BLaER1 treated with 17β-estradiol and CSF1 and Interleukin-3, amounts not matched to agents 10 nM and 100 nM (cell line): ENCODE data around the gene FZR1.
"Not testable (repeated sequence)": the region's sequence is repeated elsewhere in the genome, so short reads cannot be mapped to it uniquely, and the experiment has no call there.

ENCODE experiments used
- H3K27ac ChIP-seq, 11 experiments: shearing (Covaris generic); formaldehyde crosslinking; 2 replicates each; pipeline ENCODE4 v1.8.1; 2022
- H3K27me3 ChIP-seq, 11 experiments: shearing (Covaris generic); formaldehyde crosslinking; 2 replicates each; pipeline ENCODE4 v1.8.1; 2022
- H3K36me3 ChIP-seq, 11 experiments: shearing (Covaris generic); formaldehyde crosslinking; 2 replicates each; pipeline ENCODE4 v1.8.1; 2022
- H3K4me1 ChIP-seq, 10 experiments: shearing (Covaris generic); formaldehyde crosslinking; 2 replicates each; pipeline ENCODE4 v1.8.1; 2022
- H3K4me2 ChIP-seq, 11 experiments: shearing (Covaris generic); formaldehyde crosslinking; 2 replicates each; pipeline ENCODE4 v1.8.1; 2022
- H3K4me3 ChIP-seq, 10 experiments: shearing (Covaris generic); formaldehyde crosslinking; 2 replicates each; pipeline ENCODE4 v1.8.1; 2022
- H3K9ac ChIP-seq, 11 experiments: shearing (Covaris generic); formaldehyde crosslinking; 2 replicates each; pipeline ENCODE4 v1.8.1; 2022
- H3K9me3 ChIP-seq, 11 experiments: shearing (Covaris generic); formaldehyde crosslinking; replicated peaks in 1 of 11; 2 replicates each; pipeline ENCODE4 v1.8.1; 2022
- H4K20me1 ChIP-seq, 11 experiments: shearing (Covaris generic); formaldehyde crosslinking; 2 replicates each; pipeline ENCODE4 v1.8.1; 2022
- Cebpa-rat ChIP-seq, 11 experiments: shearing (Covaris generic); IDR thresholded peaks; 2 replicates each; pipeline ENCODE4 v1.8.1; 2022

Gene FZR1

GRCh38 chr19:3504735-3505134 lies 1.4 kb upstream of the FZR1 start:
- Histone ChIP-seq H3K9ac (peak overlapping the region in 1 of 11 experiments; percentile 98; a peak in 1 of 22 replicates), H3K4me1 (peaks cover 37 to 49% (median 41%) of the 10 kb centered on the region in 10 experiments), H3K27me3 (no peaks in the 10 kb centered on the region), H3K36me3 (peaks cover 5 to 17% (median 13%) of the 10 kb centered on the region in 11 experiments; a peak in 19 of 22 replicates), H3K9me3 (no peaks in the 10 kb centered on the region), H4K20me1 (peaks cover 22 to 27% (median 24%) of the 10 kb centered on the region in 11 experiments), H3K4me2 (peak overlapping the region; percentile 83 to 99 (median 91); a peak in 20 of 22 replicates), H3K27ac (peak overlapping the region in 9 of 11 experiments; percentile 86 to 97 (median 94); a peak in 11 of 22 replicates), H3K4me3 (no peak overlapping the region)
- no peak for TF ChIP-seq Cebpa-rat (IDR thresholded peaks at IDR 0.05)

GRCh38 chr19:3506384-3507340 lies 551 bp downstream of the FZR1 start:
- Histone ChIP-seq H3K4me2 (peak overlapping the region; percentile 94 to 99 (median 96)), H3K27me3 (no peaks in the 10 kb centered on the region), H4K20me1 (peaks cover 42 to 45% (median 43%) of the 10 kb centered on the region in 11 experiments), H3K9me3 (no peaks in the 10 kb centered on the region), H3K4me1 (peaks cover 32 to 52% (median 43%) of the 10 kb centered on the region in 10 experiments), H3K27ac (peak overlapping the region; percentile 90 to 97 (median 94)), H3K9ac (peak overlapping the region; percentile 94 to 100 (median 98)), H3K4me3 (peak overlapping the region; percentile 92 to 100 (median 96)), H3K36me3 (peaks cover 19 to 36% (median 32%) of the 10 kb centered on the region in 11 experiments)
- no peak for TF ChIP-seq Cebpa-rat (IDR thresholded peaks at IDR 0.05)

- Histone ChIP-seq H3K4me3 (peak overlapping the region; percentile 92 to 100 (median 96)), H3K36me3 (peaks cover 19 to 45% (median 36%) of the 10 kb centered on the region in 11 experiments), H3K9ac (peak overlapping the region; percentile 94 to 100 (median 98)), H3K9me3 (no peaks in the 10 kb centered on the region), H3K27me3 (no peaks in the 10 kb centered on the region), H4K20me1 (peaks cover 50 to 53% (median 52%) of the 10 kb centered on the region in 11 experiments), H3K27ac (peak overlapping the region in 8 of 11 experiments; percentile 35 to 97 (median 94); a peak in 11 of 22 replicates), H3K4me1 (peaks cover 32 to 61% (median 51%) of the 10 kb centered on the region in 10 experiments), H3K4me2 (peak overlapping the region; percentile 94 to 99 (median 96))
- TF ChIP-seq Cebpa-rat (IDR thresholded peaks at IDR 0.05): no peak
Observed at GRCh38 chr19:3507371-3508120, 1.4 kb downstream of the FZR1 start.

- Histone ChIP-seq H3K36me3 (peaks cover 19 to 52% (median 40%) of the 10 kb centered on the region in 11 experiments), H3K4me1 (peaks cover 38 to 66% (median 58%) of the 10 kb centered on the region in 10 experiments), H3K4me2 (peak overlapping the region; percentile 40 to 99 (median 73)), H3K9ac (peak overlapping the region; percentile 25 to 62 (median 46); a peak in 16 of 22 replicates), H4K20me1 (peaks cover 57 to 60% (median 59%) of the 10 kb centered on the region in 11 experiments), H3K4me3 (0 out of 20 replicates have a peak overlapping the region, but pooled peaks of 2 of the 10 experiments have one; percentile 5 to 9), H3K27ac (peak overlapping the region in 3 of 11 experiments; percentile 20 to 40 (median 38); a peak in 2 of 22 replicates)
- not testable (repeated sequence) for H3K27me3 ChIP-seq, H3K9me3 ChIP-seq
Observed at GRCh38 chr19:3508121-3508661, 2.1 kb downstream of the FZR1 start.

GRCh38 chr19:3508771-3509535 lies 2.8 kb downstream of the FZR1 start:
- peak overlapping the region in 4 of 11 experiments; percentile 19 to 40 (median 29); a peak in 3 of 22 replicates for H3K27ac ChIP-seq
- no peaks in the 10 kb centered on the region for H3K9me3 ChIP-seq
- peaks cover 65 to 68% (median 66%) of the 10 kb centered on the region in 11 experiments for H4K20me1 ChIP-seq
- H3K4me2 ChIP-seq: peak overlapping the region; percentile 40 to 99 (median 73)
- H3K36me3 ChIP-seq: peaks cover 19 to 59% (median 42%) of the 10 kb centered on the region in 11 experiments
- no peak for TF ChIP-seq Cebpa-rat (IDR thresholded peaks at IDR 0.05)
- peaks cover 45 to 74% (median 65%) of the 10 kb centered on the region in 10 experiments for H3K4me1 ChIP-seq
- H3K4me3 ChIP-seq: 0 out of 20 replicates have a peak overlapping the region, but pooled peaks of 1 of the 10 experiments have one; percentile 5
- peak overlapping the region; percentile 25 to 62 (median 46); a peak in 18 of 22 replicates for H3K9ac ChIP-seq
- H3K27me3 ChIP-seq: no peaks in the 10 kb centered on the region

GRCh38 chr19:3509566-3509989 lies 3.5 kb downstream of the FZR1 start:
- Histone ChIP-seq H4K20me1 (peaks cover 71 to 74% (median 72%) of the 10 kb centered on the region in 11 experiments), H3K27ac (peak overlapping the region in 1 of 11 experiments; percentile 38; a peak in 1 of 22 replicates), H3K36me3 (peaks cover 19 to 62% (median 42%) of the 10 kb centered on the region in 11 experiments)

GRCh38 chr19:3510727-3511126 lies 4.6 kb downstream of the FZR1 start:
- no peaks in the 10 kb centered on the region for H3K9me3 ChIP-seq
- H4K20me1 ChIP-seq: peaks cover 82 to 85% (median 84%) of the 10 kb centered on the region in 11 experiments
- H3K4me1 ChIP-seq: peaks cover 52 to 78% (median 70%) of the 10 kb centered on the region in 10 experiments
- H3K4me2 ChIP-seq: no peak overlapping the region
- peak overlapping the region in 2 of 11 experiments; percentile 8 to 62; a peak in 2 of 22 replicates for H3K9ac ChIP-seq
- peaks cover 19 to 62% (median 42%) of the 10 kb centered on the region in 11 experiments for H3K36me3 ChIP-seq
- no peak for TF ChIP-seq Cebpa-rat (IDR thresholded peaks at IDR 0.05)
- no peaks in the 10 kb centered on the region for H3K27me3 ChIP-seq
- no peak overlapping the region for H3K4me3 ChIP-seq
- H3K27ac ChIP-seq: no peak overlapping the region

More at GRCh38 chr19:3509566-3509989, 3.5 kb downstream of the FZR1 start:
- Histone ChIP-seq H3K9ac (peak overlapping the region in 7 of 11 experiments; percentile 6 to 62 (median 59); a peak in 8 of 22 replicates), H3K4me1 (peaks cover 51 to 78% (median 70%) of the 10 kb centered on the region in 10 experiments), H3K9me3 (no peaks in the 10 kb centered on the region), H3K4me3 (no peak overlapping the region), H3K27me3 (no peaks in the 10 kb centered on the region), H3K4me2 (peak overlapping the region in 10 of 11 experiments; percentile 40 to 99 (median 76); a peak in 15 of 22 replicates)
- TF ChIP-seq Cebpa-rat (IDR thresholded peaks at IDR 0.05): no peak
